Thoracic aorta (tissue), 2 donors: ENCODE results near the gene PRLH. TPM values are rescaled to one million over a fixed set of nuclear protein-coding genes. Genes with fewer than 3 reads are reported as not detected.

ENCODE experiments used
- ATAC-seq: fragments of 150-250 bp; one replicate; pipeline ENCODE4 v1.8.0; 2017; ENCODE audit warnings: low read depth; ENCODE audit not compliant: insufficient number of reproducible peaks, low FRiP score
- DNase-seq: peaks from one replicate; pipeline ENCODE4 v3.0.0-alpha.2; 2020; ENCODE audit warnings: low spot score
- H3K27ac ChIP-seq, 2 donors: fragments of 200-600 bp; sonication (generic); 1 replicate in 1 of 2; 2 replicates in 1 of 2; pipeline ENCODE4 v1.5.1; 2016; ENCODE audit warnings: mild to moderate bottlenecking in 2 of 2, moderate library complexity in 2 of 2
- H3K27me3 ChIP-seq: fragments of 200-600 bp; sonication (generic); replicated peaks from 2 replicates; pipeline ENCODE4 v1.6.0; 2016; ENCODE audit warnings: mild to moderate bottlenecking; ENCODE audit not compliant: insufficient read depth
- H3K36me3 ChIP-seq: fragments of 200-600 bp; sonication (generic); one replicate; pipeline ENCODE4 v1.5.1; 2016
- H3K4me1 ChIP-seq, 2 donors: fragments of 200-600 bp; sonication (generic); 1 replicate in 1 of 2; 2 replicates in 1 of 2; pipeline versions ENCODE4 v1.5.1 to v1.6.0; 2016; ENCODE audit warnings: low read depth in 2 of 2, mild to moderate bottlenecking in 1 of 2; ENCODE audit not compliant: control insufficient read depth in 1 of 2
- H3K4me3 ChIP-seq: fragments of 200-600 bp; sonication (generic); 2 replicates; pipeline ENCODE4 v1.5.1; 2016; ENCODE audit warnings: mild to moderate bottlenecking
- H3K9me3 ChIP-seq: fragments of 200-600 bp; sonication (generic); 2 replicates; pipeline ENCODE4 v1.5.1; 2016
- total RNA-seq, 2 donors: library from RNA; depleted of rRNA; stranded (reverse); fragments of >200 nt; gene quantifications; one replicate each; pipeline versions ENCODE4 v1.1.0 to v1.2.3, GENCODE V29; 2016
- TF ChIP-seq, protein P1 (sequence below): fragments of 200-600 bp; sonication (generic); IDR thresholded peaks from one replicate; pipeline ENCODE4 v1.5.1; 2019; ENCODE audit warnings: antibody characterized with exemption

The PRLH gene
- total RNA-seq, 2 donors from 2014 or later: not detected

DNA sequence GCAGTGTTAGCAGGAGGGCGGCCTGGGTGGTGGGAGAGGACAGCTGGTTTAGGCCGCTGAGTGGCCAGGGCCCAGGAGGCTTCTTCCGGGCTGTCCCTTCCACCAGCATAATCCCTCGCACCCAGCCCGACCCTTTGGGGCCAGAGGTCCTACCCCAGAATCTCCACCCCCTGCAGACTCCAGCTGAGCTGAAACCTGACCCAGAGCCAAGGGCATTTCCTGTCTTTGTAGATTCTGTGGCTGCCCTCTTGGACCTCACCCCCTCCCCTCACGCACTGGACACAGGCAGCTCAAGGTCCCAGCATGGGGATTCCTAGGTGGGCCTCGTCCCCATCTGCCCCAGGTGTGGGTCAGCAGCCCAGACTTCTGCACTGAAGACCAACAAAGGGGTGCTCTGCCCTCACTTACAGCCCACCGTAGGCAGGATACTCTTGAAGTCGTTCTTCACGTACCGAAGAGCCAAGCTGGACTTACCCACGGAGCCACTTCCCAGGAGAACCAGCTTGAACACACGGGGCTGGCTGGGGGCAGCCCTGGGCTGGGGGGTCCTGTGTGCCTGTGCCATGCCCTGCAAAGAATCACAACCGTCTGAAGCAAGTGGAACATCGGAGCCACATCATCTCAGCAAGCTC, 19.3 kb downstream of the PRLH start:
- no peak overlapping the region for H3K27ac ChIP-seq
- H3K27me3 ChIP-seq: no peaks in the 10 kb centered on the region
- peaks cover 18 to 26% of the 10 kb centered on the region in 2 donors for H3K4me1 ChIP-seq
- H3K4me3 ChIP-seq: no peak overlapping the region
- H3K9me3 ChIP-seq: no peaks in the 10 kb centered on the region
- TF ChIP-seq, protein P1, sequence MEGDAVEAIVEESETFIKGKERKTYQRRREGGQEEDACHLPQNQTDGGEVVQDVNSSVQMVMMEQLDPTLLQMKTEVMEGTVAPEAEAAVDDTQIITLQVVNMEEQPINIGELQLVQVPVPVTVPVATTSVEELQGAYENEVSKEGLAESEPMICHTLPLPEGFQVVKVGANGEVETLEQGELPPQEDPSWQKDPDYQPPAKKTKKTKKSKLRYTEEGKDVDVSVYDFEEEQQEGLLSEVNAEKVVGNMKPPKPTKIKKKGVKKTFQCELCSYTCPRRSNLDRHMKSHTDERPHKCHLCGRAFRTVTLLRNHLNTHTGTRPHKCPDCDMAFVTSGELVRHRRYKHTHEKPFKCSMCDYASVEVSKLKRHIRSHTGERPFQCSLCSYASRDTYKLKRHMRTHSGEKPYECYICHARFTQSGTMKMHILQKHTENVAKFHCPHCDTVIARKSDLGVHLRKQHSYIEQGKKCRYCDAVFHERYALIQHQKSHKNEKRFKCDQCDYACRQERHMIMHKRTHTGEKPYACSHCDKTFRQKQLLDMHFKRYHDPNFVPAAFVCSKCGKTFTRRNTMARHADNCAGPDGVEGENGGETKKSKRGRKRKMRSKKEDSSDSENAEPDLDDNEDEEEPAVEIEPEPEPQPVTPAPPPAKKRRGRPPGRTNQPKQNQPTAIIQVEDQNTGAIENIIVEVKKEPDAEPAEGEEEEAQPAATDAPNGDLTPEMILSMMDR: no peak
- no peak for ATAC-seq
- no peak for DNase-seq
- H3K36me3 ChIP-seq: no peaks in the 10 kb centered on the region

DNA sequence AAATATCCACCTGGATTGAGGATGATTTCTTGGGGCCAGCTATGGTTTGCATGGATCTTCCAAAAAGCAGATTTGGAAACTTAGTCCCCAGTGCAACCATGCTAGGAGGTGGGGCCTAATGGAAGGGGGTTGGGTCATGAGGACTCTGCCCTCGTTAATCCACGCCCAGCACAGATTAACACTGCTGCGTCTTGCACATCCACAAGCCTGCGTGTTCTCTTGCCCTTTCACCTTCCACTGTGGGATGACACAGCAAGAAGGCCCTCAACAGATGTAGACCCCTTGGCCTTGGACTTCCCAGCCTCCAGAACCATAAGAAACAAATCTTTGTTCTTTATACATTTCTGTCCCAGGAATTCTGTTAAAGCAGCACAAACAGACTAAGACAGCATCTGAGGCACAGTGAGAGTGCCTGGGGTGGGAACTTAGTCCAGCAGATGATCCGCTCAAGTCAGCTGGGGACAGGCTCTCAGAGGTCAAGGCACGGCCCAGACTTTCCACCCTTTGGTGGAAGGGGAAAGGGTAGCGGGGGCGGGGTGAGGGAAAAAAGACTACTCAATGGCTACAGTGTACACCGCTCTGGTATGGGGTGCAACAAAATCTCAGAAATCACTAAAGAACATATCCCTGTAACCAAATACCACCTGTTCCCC, 21.8 kb downstream of the PRLH start:
- no peaks in the 10 kb centered on the region for H3K36me3 ChIP-seq
- H3K27me3 ChIP-seq: no peaks in the 10 kb centered on the region
- TF ChIP-seq, protein P1: no peak
- ATAC-seq: no peak
- DNase-seq: no peak
- no peak overlapping the region for H3K27ac ChIP-seq
- no peaks in the 10 kb centered on the region for H3K9me3 ChIP-seq
- peaks cover 17 to 24% of the 10 kb centered on the region in 2 donors for H3K4me1 ChIP-seq
- no peak overlapping the region for H3K4me3 ChIP-seq

DNA sequence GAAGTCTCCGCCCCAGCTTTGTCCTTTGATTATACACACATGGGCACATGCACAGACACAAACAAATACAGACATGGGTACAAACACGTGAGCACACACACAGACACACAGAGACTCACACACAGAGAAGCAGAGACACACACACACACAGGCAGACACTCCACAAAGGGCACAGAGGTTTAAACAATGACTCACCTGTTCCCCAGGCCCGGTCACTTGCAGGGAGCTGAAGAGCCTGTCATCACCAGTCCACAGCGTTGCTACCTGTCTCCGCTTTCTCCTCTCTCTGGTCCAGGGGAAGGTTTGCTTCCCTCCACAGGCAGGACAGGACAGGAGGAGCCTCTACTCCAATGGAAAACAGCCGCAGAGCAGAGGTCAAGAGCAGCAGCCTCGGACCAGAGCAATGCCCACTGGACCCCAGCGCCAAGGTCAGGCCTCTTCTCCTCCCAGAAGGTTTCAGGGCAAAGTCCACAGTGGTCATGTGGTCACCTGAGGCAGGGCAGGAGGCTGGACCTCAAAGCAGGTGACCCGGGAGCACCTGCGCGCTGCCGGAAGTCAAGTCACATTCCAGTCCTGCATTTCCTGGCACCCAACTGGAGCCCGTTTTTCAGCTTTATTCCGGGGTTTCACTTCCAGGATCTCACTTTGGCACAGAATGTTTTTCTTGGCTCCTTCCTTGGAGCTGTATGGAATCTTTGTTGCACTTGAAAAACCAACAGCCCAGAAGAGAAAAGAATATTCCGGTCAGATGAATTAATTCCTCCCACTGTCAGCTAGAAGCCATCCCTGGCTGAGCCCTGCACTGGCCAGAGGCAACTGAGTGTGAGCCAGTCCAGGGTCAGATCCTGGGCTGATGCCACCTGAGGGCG, 24.1 kb downstream of the PRLH start, which contains the start of gene RAB17:
RAB17 (minus strand) TSS at position 463 of the 869 bp plus-strand sequence. CDS start 4,580 bp downstream, outside the sequence.
- H3K36me3 ChIP-seq: no peaks in the 10 kb centered on the region
- no peak for ATAC-seq
- TF ChIP-seq, protein P1: no peak
- H3K27ac ChIP-seq: peak within 1 kb of the TSS; percentile 10 to 45
- peaks cover 20 to 47% of the 10 kb centered on the region in 2 donors for H3K4me1 ChIP-seq
- no peak for DNase-seq
- no peaks in the 10 kb centered on the region for H3K9me3 ChIP-seq
- peak within 1 kb of the TSS; percentile 30 for H3K4me3 ChIP-seq
- no peaks in the 10 kb centered on the region for H3K27me3 ChIP-seq

DNA sequence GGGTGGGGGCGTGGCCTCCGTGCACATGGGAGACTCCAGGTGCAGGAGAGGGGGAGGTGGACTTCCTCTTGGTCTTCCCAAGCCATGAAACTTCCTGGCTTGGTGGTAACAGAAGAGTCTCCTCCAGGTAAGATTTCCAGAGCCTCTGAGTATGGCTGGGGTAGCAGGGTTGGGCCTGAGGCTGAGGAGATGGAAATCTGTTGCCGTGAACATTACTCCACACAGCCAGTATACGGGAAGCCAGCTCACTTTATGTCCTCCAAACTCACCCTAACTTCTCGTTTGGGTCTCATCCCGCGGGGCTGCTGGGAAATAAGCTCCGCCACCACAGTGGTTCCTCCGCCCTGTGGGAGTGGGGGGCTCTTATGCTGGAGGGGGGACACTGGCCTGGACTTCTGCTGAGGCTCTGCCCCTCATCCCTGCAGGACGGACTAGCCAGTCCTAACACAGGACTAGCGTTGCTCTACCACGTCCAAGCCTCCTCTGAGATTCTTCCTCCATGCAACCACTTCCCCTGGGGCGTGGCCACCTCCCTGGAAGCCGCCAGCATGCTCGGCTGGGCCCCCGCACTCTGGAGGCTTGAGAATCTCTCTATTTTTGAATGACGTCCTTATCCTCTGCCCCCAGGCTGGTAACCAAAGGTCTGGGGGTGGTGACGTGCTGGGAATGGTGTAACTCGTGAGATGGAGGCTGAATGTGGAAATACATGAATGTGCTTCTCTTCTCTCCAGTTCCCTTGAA, 24.9 kb downstream of the PRLH start:
- Histone ChIP-seq H3K4me3 (peak overlapping the region; percentile 30), H3K27me3 (no peaks in the 10 kb centered on the region), H3K27ac (peak overlapping the region; percentile 10 to 45), H3K4me1 (peaks cover 20 to 52% of the 10 kb centered on the region in 2 donors), H3K36me3 (no peaks in the 10 kb centered on the region), H3K9me3 (no peaks in the 10 kb centered on the region)
- ATAC-seq (no peak), DNase-seq (no peak)
- TF ChIP-seq, protein P1: no peak
